ENCODE measurements around the gene NCBP3. TPM values are rescaled to one million over a fixed set of nuclear protein-coding genes. Genes with fewer than 3 reads are reported as not detected.

NCBP3 gene
- total RNA-seq, 2 experiments from 2014 or later, result 24.5 to 45.7 TPM

DNA sequence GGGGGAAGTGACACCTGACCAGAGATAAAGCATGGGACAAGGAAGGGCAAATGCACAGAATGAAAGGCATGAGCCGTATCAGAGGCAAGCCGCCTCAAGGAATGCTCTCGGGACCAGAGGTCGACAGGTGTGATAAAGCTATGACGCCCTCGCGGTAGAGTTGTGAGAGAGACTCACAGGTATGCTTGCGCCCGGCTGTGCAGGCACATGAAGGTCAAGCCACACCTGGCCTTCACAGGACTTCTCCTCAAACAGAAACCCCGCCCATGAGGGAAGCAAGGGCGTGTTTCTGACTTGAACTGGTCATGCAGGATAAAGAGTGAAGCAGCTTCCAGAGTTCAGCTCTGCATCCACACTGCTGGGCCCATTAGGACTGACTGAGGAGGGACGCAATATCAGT, 7.8 kb downstream of the NCBP3 start:
- H3K4me3 ChIP-seq (ENCODE audit: low read depth, low read length, poor library complexity, severe bottlenecking), result no peak overlapping the region
- no peak overlapping the region for H2AFZ ChIP-seq (ENCODE audit: low read length)
- no peaks in the 10 kb centered on the region for H3K9me3 ChIP-seq (ENCODE audit: low read length)

DNA sequence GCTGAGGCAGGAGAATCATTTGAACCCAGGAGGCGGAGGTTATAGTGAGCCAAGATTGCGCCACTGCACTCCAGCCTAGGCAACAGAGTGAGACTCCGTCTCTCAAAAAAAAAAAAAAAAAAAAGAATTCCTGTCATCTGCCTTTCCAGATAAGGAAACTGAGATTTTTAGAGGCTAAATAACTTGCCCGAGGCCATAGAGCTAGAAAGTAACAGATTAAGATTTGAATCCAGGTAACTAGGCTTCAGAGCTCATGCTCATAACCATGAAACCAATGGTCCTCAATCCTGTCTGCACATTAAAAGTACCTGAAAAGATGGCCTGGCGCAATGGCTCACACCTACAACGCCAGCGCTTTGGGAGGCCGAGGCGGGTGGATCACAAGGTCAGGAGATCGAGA, 9.5 kb downstream of the NCBP3 start:
- H3K9me3 ChIP-seq (ENCODE audit: low read length), result no peaks in the 10 kb centered on the region
- no peaks in the 10 kb centered on the region for H3K79me2 ChIP-seq (ENCODE audit: insufficient read depth, low read depth, low read length)
- no peaks in the 10 kb centered on the region for H4K20me1 ChIP-seq (ENCODE audit: insufficient read depth, low read length)
- H2AFZ ChIP-seq (ENCODE audit: low read length), result no peak overlapping the region
- H3K4me2 ChIP-seq (ENCODE audit: low read length), result no peak overlapping the region
- ChIA-PET CTCF (ENCODE audit: unreplicated experiment) (interaction anchor here (1.2 kb wide), 1 partner anchor 99 kb away, joined by 3 read pairs; no protein-coding TSS in a partner anchor), POLR2A (interaction anchor here (0.7 to 0.9 kb wide), 3 partner anchors 10 to 291 kb away, joined by 3 to 4 read pairs (median 3); no protein-coding TSS in a partner anchor)
- no peaks in the 10 kb centered on the region for H3K9me2 ChIP-seq (ENCODE audit: insufficient read depth, low read length)
- no peak for DNase-seq (ENCODE audit: low spot score)
- no peaks in the 10 kb centered on the region for H3K4me1 ChIP-seq (ENCODE audit: insufficient read depth, low read length, poor library complexity, severe bottlenecking)
- no peak overlapping the region for H3K27ac ChIP-seq (ENCODE audit: low read depth, low read length, poor library complexity, severe bottlenecking)
- TF ChIP-seq EZH2phosphoT487 (IDR thresholded peaks at IDR 0.05; ENCODE audit: borderline replicate concordance, low read depth, low read length), result no peak
- TF ChIP-seq, protein P1, sequence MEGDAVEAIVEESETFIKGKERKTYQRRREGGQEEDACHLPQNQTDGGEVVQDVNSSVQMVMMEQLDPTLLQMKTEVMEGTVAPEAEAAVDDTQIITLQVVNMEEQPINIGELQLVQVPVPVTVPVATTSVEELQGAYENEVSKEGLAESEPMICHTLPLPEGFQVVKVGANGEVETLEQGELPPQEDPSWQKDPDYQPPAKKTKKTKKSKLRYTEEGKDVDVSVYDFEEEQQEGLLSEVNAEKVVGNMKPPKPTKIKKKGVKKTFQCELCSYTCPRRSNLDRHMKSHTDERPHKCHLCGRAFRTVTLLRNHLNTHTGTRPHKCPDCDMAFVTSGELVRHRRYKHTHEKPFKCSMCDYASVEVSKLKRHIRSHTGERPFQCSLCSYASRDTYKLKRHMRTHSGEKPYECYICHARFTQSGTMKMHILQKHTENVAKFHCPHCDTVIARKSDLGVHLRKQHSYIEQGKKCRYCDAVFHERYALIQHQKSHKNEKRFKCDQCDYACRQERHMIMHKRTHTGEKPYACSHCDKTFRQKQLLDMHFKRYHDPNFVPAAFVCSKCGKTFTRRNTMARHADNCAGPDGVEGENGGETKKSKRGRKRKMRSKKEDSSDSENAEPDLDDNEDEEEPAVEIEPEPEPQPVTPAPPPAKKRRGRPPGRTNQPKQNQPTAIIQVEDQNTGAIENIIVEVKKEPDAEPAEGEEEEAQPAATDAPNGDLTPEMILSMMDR (conservative IDR thresholded peaks at IDR 0.05; ENCODE audit: low read length), result no peak
- peaks cover 78% of the 10 kb centered on the region for H3K36me3 ChIP-seq (ENCODE audit: insufficient read depth, low read length)
- BruUV-seq (replicated peaks), result no TSS peak
- intact Hi-C loops (cut with micrococcal nuclease; ENCODE audit: unreplicated experiment), result no loop called here
- H3K4me3 ChIP-seq (ENCODE audit: low read depth, low read length, poor library complexity, severe bottlenecking), result no peak overlapping the region

More for the DNA sequence above, 7.8 kb downstream of the NCBP3 start:
- intact Hi-C loops (cut with micrococcal nuclease; ENCODE audit: unreplicated experiment), result no loop called here
- Histone ChIP-seq H3K36me3 (ENCODE audit: insufficient read depth, low read length) (peaks cover 89% of the 10 kb centered on the region), H3K4me1 (ENCODE audit: insufficient read depth, low read length, poor library complexity, severe bottlenecking) (no peaks in the 10 kb centered on the region), H3K27ac (ENCODE audit: low read depth, low read length, poor library complexity, severe bottlenecking) (no peak overlapping the region), H3K4me2 (ENCODE audit: low read length) (no peak overlapping the region), H3K9me2 (ENCODE audit: insufficient read depth, low read length) (no peaks in the 10 kb centered on the region), H3K79me2 (ENCODE audit: insufficient read depth, low read depth, low read length) (peaks cover under 1% of the 10 kb centered on the region; the same call in 1 of the 2 replicates), H4K20me1 (ENCODE audit: insufficient read depth, low read length) (no peaks in the 10 kb centered on the region)
- ChIA-PET CTCF (ENCODE audit: unreplicated experiment) (interaction anchor here (0.5 kb wide), 1 partner anchor 74 kb away, joined by 5 read pairs; no protein-coding TSS in a partner anchor), POLR2A (interaction anchor here (0.8 to 1.6 kb wide), 3 partner anchors 11 to 143 kb away, joined by 3 read pairs; partner anchors contain the start of gene P2RX5)
- BruUV-seq (replicated peaks), result no TSS peak
- TF ChIP-seq, protein P1 (conservative IDR thresholded peaks at IDR 0.05; ENCODE audit: low read length), result no peak
- no peak for TF ChIP-seq EZH2phosphoT487 (IDR thresholded peaks at IDR 0.05; ENCODE audit: borderline replicate concordance, low read depth, low read length)
- no peak for DNase-seq (ENCODE audit: low spot score)

DNA sequence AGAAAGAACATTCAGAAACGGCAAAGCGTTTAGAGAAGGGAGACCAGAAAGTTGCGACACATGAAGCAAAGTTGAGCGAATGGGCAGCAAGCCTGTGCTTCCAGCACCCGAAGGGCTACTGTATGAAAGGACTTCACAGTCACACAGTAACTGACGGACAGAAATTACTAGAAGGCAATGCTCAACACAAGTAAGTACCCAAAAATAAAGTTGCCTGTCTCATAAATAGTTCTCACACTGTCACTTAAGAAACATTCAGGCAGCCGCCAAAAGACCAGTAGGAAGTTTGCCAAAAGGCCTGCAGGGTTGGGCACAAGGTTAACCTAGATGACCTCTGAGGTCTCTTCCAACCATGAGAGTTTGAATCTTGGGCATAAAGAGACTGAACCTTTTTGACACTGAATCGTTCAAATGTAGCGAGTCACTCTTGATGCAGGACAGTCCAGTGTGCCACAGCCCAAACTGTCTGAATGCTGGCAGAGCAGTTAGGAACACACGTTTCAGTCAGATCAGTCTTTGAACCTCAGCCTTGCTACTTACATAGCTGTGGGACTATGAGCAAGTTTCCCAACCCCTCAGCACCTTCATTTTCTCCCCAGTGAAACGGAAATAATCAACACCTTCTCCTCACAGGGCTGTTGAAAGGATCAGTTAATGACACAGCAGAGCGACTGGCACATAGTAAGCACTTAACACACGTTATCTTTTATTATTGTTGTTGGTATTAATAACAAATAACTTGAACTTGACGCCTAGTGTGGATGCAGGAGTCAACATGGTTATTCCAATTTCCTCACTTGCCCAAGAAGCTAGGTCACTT, 10.4 kb downstream of the NCBP3 start:
- ChIA-PET POLR2A (no interaction called here), CTCF (ENCODE audit: unreplicated experiment) (interaction anchor here (1.2 kb wide), 1 partner anchor 98 kb away, joined by 3 read pairs; no protein-coding TSS in a partner anchor)
- H3K9me2 ChIP-seq (ENCODE audit: insufficient read depth, low read length), result no peaks in the 10 kb centered on the region
- TF ChIP-seq, protein P1 (conservative IDR thresholded peaks at IDR 0.05; ENCODE audit: low read length), result no peak
- no peak for TF ChIP-seq EZH2phosphoT487 (IDR thresholded peaks at IDR 0.05; ENCODE audit: borderline replicate concordance, low read depth, low read length)
- intact Hi-C loops (cut with micrococcal nuclease; ENCODE audit: unreplicated experiment), result no loop called here
- BruUV-seq (replicated peaks), result no TSS peak
- no peaks in the 10 kb centered on the region for H4K20me1 ChIP-seq (ENCODE audit: insufficient read depth, low read length)
- H3K4me1 ChIP-seq (ENCODE audit: insufficient read depth, low read length, poor library complexity, severe bottlenecking), result no peaks in the 10 kb centered on the region
- no peak overlapping the region for H3K4me2 ChIP-seq (ENCODE audit: low read length)
- no peak overlapping the region for H3K4me3 ChIP-seq (ENCODE audit: low read depth, low read length, poor library complexity, severe bottlenecking)
- H3K9me3 ChIP-seq (ENCODE audit: low read length), result no peaks in the 10 kb centered on the region
- no peaks in the 10 kb centered on the region for H3K79me2 ChIP-seq (ENCODE audit: insufficient read depth, low read depth, low read length)
- H3K27ac ChIP-seq (ENCODE audit: low read depth, low read length, poor library complexity, severe bottlenecking), result no peak overlapping the region
- no peak for DNase-seq (ENCODE audit: low spot score)
- no peak overlapping the region for H2AFZ ChIP-seq (ENCODE audit: low read length)
- H3K36me3 ChIP-seq (ENCODE audit: insufficient read depth, low read length), result peaks cover 69% of the 10 kb centered on the region
